GM12878 (cell line): ENCODE results near the gene PTPRD. TPM values are rescaled to one million over a fixed set of nuclear protein-coding genes. Genes with fewer than 3 reads are reported as not detected.

ENCODE experiments used
- ATAC-seq: fragments of 200-7000 bp; cut with Tn5 transposase; 3 replicates; pipeline ENCODE4 v1.9.1; 2020; ENCODE audit warnings: mild to moderate bottlenecking, moderate library complexity
- BruUV-seq: library from RNA; stranded (reverse); fragments of 400-500 nt; replicated peaks from 2 replicates; lab custom pipeline; 2021; lab: Mats Ljungman, UMichigan
- CTCF ChIA-PET: fragments of 300-600 bp; sonication (Branson Sonifier 250); formaldehyde crosslinking; extraction: SDS; loops from one replicate; lab custom pipeline; 2021; ENCODE audit warnings: inconsistent platforms; lab: Yijun Ruan, JAX
- POLR2A ChIA-PET: fragments of 350-600 bp; formaldehyde crosslinking; extraction: SDS; loops from one replicate; lab custom pipeline; 2021; ENCODE audit warnings: inconsistent platforms; lab: Charles Lee
- RAD21 ChIA-PET: fragments of 300-600 bp; sonication (Branson Sonifier 250); formaldehyde crosslinking; loops from one replicate; lab custom pipeline; 2023; ENCODE audit warnings: antibody characterized with exemption; ENCODE audit not compliant: unreplicated experiment; lab: Charles Lee
- SMC1A ChIA-PET: fragments of 300-600 bp; sonication (Branson Sonifier 250); formaldehyde crosslinking; loops from one replicate; lab custom pipeline; 2023; ENCODE audit not compliant: unreplicated experiment, uncharacterized antibody; lab: Charles Lee
- DNase-seq: peaks from one replicate; pipeline ENCODE4 v3.0.0-alpha.2; 2011; ENCODE audit warnings: low read depth, low spot score
- FAIRE-seq: peaks from 3 replicates; lab custom pipeline; 2011; peaks lifted over from hg19 to GRCh38; lab: Jason Lieb, UNC
- H2AFZ ChIP-seq: 2 replicates; pipeline ENCODE4 v1.6.0; 2011; ENCODE audit warnings: low read depth, low read length, control low read depth; ENCODE audit not compliant: control insufficient read depth
- H3K27ac ChIP-seq: 2 replicates; pipeline ENCODE4 v1.5.1; 2011; ENCODE audit warnings: control low read depth; ENCODE audit not compliant: control insufficient read depth, insufficient read depth
- H3K27me3 ChIP-seq, 2 experiments: replicated peaks in 1 of 2; 2 replicates each; pipeline versions ENCODE4 v1.6.0 to v1.6.1; 2011; ENCODE audit warnings: low read length in 1 of 2; ENCODE audit not compliant: control insufficient read depth in 2 of 2, insufficient read depth in 2 of 2
- H3K36me3 ChIP-seq, 2 experiments: 2 replicates each; pipeline ENCODE4 v1.5.1; 2011; ENCODE audit warnings: low read length in 1 of 2; ENCODE audit not compliant: control insufficient read depth in 2 of 2, insufficient read depth in 2 of 2
- H3K4me1 ChIP-seq: 2 replicates; pipeline ENCODE4 v1.6.1; 2011; ENCODE audit warnings: mild to moderate bottlenecking, low read length, moderate library complexity, mixed read lengths; ENCODE audit not compliant: control insufficient read depth, insufficient read depth
- H3K4me2 ChIP-seq: 2 replicates; pipeline ENCODE4 v1.6.0; 2011; ENCODE audit warnings: control low read depth; ENCODE audit not compliant: control insufficient read depth, insufficient read depth
- H3K4me3 ChIP-seq: fragments of 200-600 bp; sonication (generic); 2 replicates; pipeline ENCODE4 v1.5.1; 2016
- H3K79me2 ChIP-seq: 2 replicates; pipeline ENCODE4 v1.6.0; 2011; ENCODE audit warnings: low read length; ENCODE audit not compliant: control insufficient read depth, insufficient read depth
- H3K9ac ChIP-seq: 2 replicates; pipeline ENCODE4 v1.8.0; 2011; ENCODE audit warnings: low read length, control low read depth, mixed read lengths; ENCODE audit not compliant: control insufficient read depth, insufficient read depth
- H3K9me3 ChIP-seq: replicated peaks from 3 replicates; pipeline ENCODE4 v1.5.1; 2011; ENCODE audit warnings: mild to moderate bottlenecking, low read length; ENCODE audit not compliant: control insufficient read depth, insufficient read depth
- H4K20me1 ChIP-seq: 2 replicates; pipeline ENCODE4 v1.6.0; 2011; ENCODE audit not compliant: control insufficient read depth, insufficient read depth
- CBX3 ChIP-seq: fragments of 200-600 bp; sonication (generic); IDR thresholded peaks from 2 replicates; pipeline ENCODE4 v1.6.1; 2016; ENCODE audit warnings: low read depth, borderline replicate concordance
- EP300 ChIP-seq, 2 experiments: fragments of 150-350 bp in 1 of 2; IDR thresholded peaks; 2 replicates each; pipeline ENCODE4 v1.6.1; 2011 to 2012; ENCODE audit warnings: low read depth in 2 of 2, low read length in 2 of 2, borderline replicate concordance in 1 of 2, improper control_type of control experiment in 1 of 2, inconsistent platforms in 1 of 2; ENCODE audit not compliant: control insufficient read depth in 1 of 2
- ESRRA ChIP-seq: IDR thresholded peaks from 2 replicates; pipeline ENCODE4 v1.6.1; 2012; ENCODE audit warnings: mild to moderate bottlenecking, low read length, improper control_type of control experiment
- GATAD2B ChIP-seq: fragments of 450-650 bp; conservative IDR thresholded peaks from 2 replicates; pipeline ENCODE4 v1.6.1; 2017; ENCODE audit warnings: low read depth, mild to moderate bottlenecking, moderate library complexity
- MTA2 ChIP-seq: fragments of 450-650 bp; IDR thresholded peaks from 2 replicates; pipeline ENCODE4 v1.6.1; 2016; ENCODE audit warnings: low read depth, mild to moderate bottlenecking, moderate library complexity
- POLR2AphosphoS5 ChIP-seq: IDR thresholded peaks from 2 replicates; pipeline ENCODE4 v1.6.1; 2011; ENCODE audit warnings: mild to moderate bottlenecking, low read length, inconsistent platforms
- POU2F2 ChIP-seq: IDR thresholded peaks from 3 replicates; pipeline ENCODE4 v1.6.1; 2011; ENCODE audit warnings: low read depth, mild to moderate bottlenecking, low read length, borderline replicate concordance
- WGBS: methylation state at CpG from one replicate; pipeline ENCODE4 v1.1.6; 2016; ENCODE audit warnings: low lambda C conversion rate; ENCODE audit not compliant: insufficient replicate concordance, insufficient coverage; ENCODE audit errors: missing lambda C conversion rate; 5-methylcytosine and 5-hydroxymethylcytosine counted together
- in situ Hi-C: fragments of 300-500 bp; cut with MboI; formaldehyde crosslinking; loops from 9 replicates; pipeline ENCODE4 v1.14.3; 2018; ENCODE audit warnings: mixed read lengths
- intact Hi-C: fragments of 100-400 bp; cut with micrococcal nuclease; formaldehyde crosslinking; loops from one replicate; pipeline ENCODE4 v1.14.2; 2022; ENCODE audit not compliant: unreplicated experiment
- polyA plus RNA-seq, 11 experiments: library from polyadenylated mRNA; depleted of rRNA in 4 of 11; unstranded in 6 of 11; stranded (reverse) in 5 of 11; fragments of >200 nt; fragmentation: Nextera tagmentation in 4 of 11; fragmentation: Illumina TruSeq in 1 of 11; extraction: Ambion mirVana in 4 of 11; extraction: Trizol in 1 of 11; gene quantifications; 1 replicate in 1 of 11; 2 replicates in 10 of 11; pipeline versions ENCODE4 v1.2.1 to v1.2.3, GENCODE V29; 2011 to 2016; ENCODE audit warnings: inconsistent platforms in 2 of 11, missing spikeins in 2 of 11, low read depth in 1 of 11
- total RNA-seq, 4 experiments: library from RNA; depleted of rRNA in 3 of 4; stranded (reverse); fragments of >200 nt in 3 of 4; fragmentation: Illumina TruSeq in 1 of 4; extraction: Trizol in 1 of 4; gene quantifications; 2 replicates each; pipeline versions ENCODE4 v1.2.1 to v1.2.3, GENCODE V29; 2013 to 2021
- TF ChIP-seq, protein P1 (sequence below): fragments of 450-650 bp; IDR thresholded peaks from 2 replicates; pipeline ENCODE4 v1.6.1; 2017; ENCODE audit warnings: mild to moderate bottlenecking
- TF ChIP-seq, protein P2 (sequence below): fragments of 450-650 bp; formaldehyde crosslinking; IDR thresholded peaks from 2 replicates; pipeline ENCODE4 v1.5.0; 2022; ENCODE audit warnings: mild to moderate bottlenecking, missing genetic modification characterization
- TF ChIP-seq, protein P3 (sequence below): fragments of 450-650 bp; IDR thresholded peaks from 2 replicates; pipeline ENCODE4 v1.6.1; 2018; ENCODE audit warnings: borderline replicate concordance, mild to moderate bottlenecking; ENCODE audit not compliant: partially characterized antibody
- TF ChIP-seq, protein P4 (sequence below): IDR thresholded peaks from 2 replicates; pipeline ENCODE4 v1.6.1; 2011; ENCODE audit warnings: borderline replicate concordance, low read depth, mild to moderate bottlenecking, moderate library complexity, low read length; ENCODE audit not compliant: insufficient read depth, poor library complexity, severe bottlenecking

Gene PTPRD
- total and polyA plus RNA-seq, 10 of the 15 experiments (the other 5 are each of a cell fraction or from before 2014, with no cell fraction given): under 0.01 to 0.05 (median 0.01) TPM; not detected in 7

DNA sequence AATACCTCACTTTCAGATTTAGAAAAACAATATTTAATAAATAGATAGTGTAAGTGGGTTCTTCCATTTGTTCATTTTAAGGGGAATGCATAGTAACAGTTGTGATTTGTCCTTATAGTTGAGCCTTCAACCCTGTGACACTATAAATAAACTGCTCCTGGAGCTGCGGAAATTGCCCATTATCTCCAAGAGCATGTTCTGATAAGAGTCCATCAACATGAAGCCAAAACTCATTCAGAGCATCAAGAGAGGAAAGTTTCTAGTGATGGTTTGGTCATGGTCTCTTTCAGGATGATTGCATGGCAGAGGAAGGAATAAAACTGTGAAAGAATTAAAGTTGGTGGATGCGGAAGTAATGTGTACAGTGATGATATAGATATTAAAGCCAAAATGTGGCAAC, 2041.2 kb downstream of the PTPRD start:
- SMC1A ChIA-PET: no interaction called here
- no peak for DNase-seq
- RAD21 ChIA-PET: no interaction called here
- no peaks in the 10 kb centered on the region for H3K9me3 ChIP-seq
- no peak for ATAC-seq
- in situ Hi-C loops: no loop called here
- no TSS peak for BruUV-seq
- no peaks in the 10 kb centered on the region for H3K79me2 ChIP-seq
- H2AFZ ChIP-seq: no peak overlapping the region
- H3K4me3 ChIP-seq: no peak overlapping the region
- intact Hi-C loops: no loop called here
- no peak for FAIRE-seq
- 33% methylated on average over 2 of the region's 2 CpGs for WGBS
- TF ChIP-seq, protein P1, sequence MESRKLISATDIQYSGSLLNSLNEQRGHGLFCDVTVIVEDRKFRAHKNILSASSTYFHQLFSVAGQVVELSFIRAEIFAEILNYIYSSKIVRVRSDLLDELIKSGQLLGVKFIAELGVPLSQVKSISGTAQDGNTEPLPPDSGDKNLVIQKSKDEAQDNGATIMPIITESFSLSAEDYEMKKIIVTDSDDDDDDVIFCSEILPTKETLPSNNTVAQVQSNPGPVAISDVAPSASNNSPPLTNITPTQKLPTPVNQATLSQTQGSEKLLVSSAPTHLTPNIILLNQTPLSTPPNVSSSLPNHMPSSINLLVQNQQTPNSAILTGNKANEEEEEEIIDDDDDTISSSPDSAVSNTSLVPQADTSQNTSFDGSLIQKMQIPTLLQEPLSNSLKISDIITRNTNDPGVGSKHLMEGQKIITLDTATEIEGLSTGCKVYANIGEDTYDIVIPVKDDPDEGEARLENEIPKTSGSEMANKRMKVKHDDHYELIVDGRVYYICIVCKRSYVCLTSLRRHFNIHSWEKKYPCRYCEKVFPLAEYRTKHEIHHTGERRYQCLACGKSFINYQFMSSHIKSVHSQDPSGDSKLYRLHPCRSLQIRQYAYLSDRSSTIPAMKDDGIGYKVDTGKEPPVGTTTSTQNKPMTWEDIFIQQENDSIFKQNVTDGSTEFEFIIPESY: no peak
- TF ChIP-seq POU2F2 (no peak), GATAD2B (no peak), CBX3 (no peak), EP300 (IDR thresholded peaks at IDR 0.05; ENCODE audit: borderline replicate concordance in 1 of 2, control insufficient read depth in 1 of 2, low read depth in 2 of 2, low read length in 2 of 2) (no peak), ESRRA (no peak), POLR2AphosphoS5 (no peak), MTA2 (no peak)
- TF ChIP-seq, protein P2, sequence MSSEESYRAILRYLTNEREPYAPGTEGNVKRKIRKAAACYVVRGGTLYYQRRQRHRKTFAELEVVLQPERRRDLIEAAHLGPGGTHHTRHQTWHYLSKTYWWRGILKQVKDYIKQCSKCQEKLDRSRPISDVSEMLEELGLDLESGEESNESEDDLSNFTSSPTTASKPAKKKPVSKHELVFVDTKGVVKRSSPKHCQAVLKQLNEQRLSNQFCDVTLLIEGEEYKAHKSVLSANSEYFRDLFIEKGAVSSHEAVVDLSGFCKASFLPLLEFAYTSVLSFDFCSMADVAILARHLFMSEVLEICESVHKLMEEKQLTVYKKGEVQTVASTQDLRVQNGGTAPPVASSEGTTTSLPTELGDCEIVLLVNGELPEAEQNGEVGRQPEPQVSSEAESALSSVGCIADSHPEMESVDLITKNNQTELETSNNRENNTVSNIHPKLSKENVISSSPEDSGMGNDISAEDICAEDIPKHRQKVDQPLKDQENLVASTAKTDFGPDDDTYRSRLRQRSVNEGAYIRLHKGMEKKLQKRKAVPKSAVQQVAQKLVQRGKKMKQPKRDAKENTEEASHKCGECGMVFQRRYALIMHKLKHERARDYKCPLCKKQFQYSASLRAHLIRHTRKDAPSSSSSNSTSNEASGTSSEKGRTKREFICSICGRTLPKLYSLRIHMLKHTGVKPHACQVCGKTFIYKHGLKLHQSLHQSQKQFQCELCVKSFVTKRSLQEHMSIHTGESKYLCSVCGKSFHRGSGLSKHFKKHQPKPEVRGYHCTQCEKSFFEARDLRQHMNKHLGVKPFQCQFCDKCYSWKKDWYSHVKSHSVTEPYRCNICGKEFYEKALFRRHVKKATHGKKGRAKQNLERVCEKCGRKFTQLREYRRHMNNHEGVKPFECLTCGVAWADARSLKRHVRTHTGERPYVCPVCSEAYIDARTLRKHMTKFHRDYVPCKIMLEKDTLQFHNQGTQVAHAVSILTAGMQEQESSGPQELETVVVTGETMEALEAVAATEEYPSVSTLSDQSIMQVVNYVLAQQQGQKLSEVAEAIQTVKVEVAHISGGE (CRISPR knock-in tag): no peak
- TF ChIP-seq, protein P3, sequence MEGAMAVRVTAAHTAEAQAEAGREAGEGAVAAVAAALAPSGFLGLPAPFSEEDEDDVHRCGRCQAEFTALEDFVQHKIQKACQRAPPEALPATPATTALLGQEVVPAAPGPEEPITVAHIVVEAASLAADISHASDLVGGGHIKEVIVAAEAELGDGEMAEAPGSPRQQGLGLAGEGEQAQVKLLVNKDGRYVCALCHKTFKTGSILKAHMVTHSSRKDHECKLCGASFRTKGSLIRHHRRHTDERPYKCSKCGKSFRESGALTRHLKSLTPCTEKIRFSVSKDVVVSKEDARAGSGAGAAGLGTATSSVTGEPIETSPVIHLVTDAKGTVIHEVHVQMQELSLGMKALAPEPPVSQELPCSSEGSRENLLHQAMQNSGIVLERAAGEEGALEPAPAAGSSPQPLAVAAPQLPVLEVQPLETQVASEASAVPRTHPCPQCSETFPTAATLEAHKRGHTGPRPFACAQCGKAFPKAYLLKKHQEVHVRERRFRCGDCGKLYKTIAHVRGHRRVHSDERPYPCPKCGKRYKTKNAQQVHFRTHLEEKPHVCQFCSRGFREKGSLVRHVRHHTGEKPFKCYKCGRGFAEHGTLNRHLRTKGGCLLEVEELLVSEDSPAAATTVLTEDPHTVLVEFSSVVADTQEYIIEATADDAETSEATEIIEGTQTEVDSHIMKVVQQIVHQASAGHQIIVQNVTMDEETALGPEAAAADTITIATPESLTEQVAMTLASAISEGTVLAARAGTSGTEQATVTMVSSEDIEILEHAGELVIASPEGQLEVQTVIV: no peak
- TF ChIP-seq, protein P4, sequence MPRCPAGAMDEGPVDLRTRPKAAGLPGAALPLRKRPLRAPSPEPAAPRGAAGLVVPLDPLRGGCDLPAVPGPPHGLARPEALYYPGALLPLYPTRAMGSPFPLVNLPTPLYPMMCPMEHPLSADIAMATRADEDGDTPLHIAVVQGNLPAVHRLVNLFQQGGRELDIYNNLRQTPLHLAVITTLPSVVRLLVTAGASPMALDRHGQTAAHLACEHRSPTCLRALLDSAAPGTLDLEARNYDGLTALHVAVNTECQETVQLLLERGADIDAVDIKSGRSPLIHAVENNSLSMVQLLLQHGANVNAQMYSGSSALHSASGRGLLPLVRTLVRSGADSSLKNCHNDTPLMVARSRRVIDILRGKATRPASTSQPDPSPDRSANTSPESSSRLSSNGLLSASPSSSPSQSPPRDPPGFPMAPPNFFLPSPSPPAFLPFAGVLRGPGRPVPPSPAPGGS: no peak
- H4K20me1 ChIP-seq: no peaks in the 10 kb centered on the region
- H3K4me2 ChIP-seq: no peak overlapping the region
- H3K27me3 ChIP-seq: no peaks in the 10 kb centered on the region
- POLR2A ChIA-PET: no interaction called here
- no peak overlapping the region for H3K27ac ChIP-seq
- no peaks in the 10 kb centered on the region for H3K36me3 ChIP-seq
- no peak overlapping the region for H3K9ac ChIP-seq
- CTCF ChIA-PET: no interaction called here
- H3K4me1 ChIP-seq: no peaks in the 10 kb centered on the region
